Panc1 (cell line): ENCODE results near the gene PGS1. TPM values are rescaled to one million over a fixed set of nuclear protein-coding genes. Genes with fewer than 3 reads are reported as not detected.

Source experiments
- ATAC-seq: fragments of 200-7000 bp; cut with Tn5 transposase; 2 replicates; pipeline ENCODE4 v1.9.1; 2020; ENCODE audit warnings: mild to moderate bottlenecking, moderate library complexity
- BruUV-seq: library from RNA; stranded (reverse); fragments of 400-500 nt; replicated peaks from 2 replicates; lab custom pipeline; 2021; lab: Mats Ljungman, UMichigan
- CTCF ChIA-PET: fragments of 300-600 bp; sonication (Branson Sonifier 250); formaldehyde crosslinking; loops from one replicate; lab custom pipeline; 2022; ENCODE audit warnings: antibody characterized with exemption; lab: Charles Lee
- POLR2A ChIA-PET: fragments of 300-600 bp; sonication (Branson Sonifier 250); formaldehyde crosslinking; loops from one replicate; lab custom pipeline; 2022; ENCODE audit warnings: antibody characterized with exemption; lab: Charles Lee
- DNase-seq: peaks from one replicate; pipeline ENCODE4 v3.0.0-alpha.2; 2010; ENCODE audit warnings: low read depth, low spot score
- H3K27ac ChIP-seq: 2 replicates; pipeline ENCODE4 v1.5.1; 2011; ENCODE audit warnings: mild to moderate bottlenecking, low read length, inconsistent platforms
- H3K27me3 ChIP-seq: fragments of 200-500 bp; sonication (Bioruptor generic); 2 replicates; pipeline ENCODE4 v1.6.0; 2014; ENCODE audit warnings: low read length, inconsistent platforms; ENCODE audit not compliant: control insufficient read depth, insufficient read depth
- H3K36me3 ChIP-seq: fragments of 200-500 bp; sonication (Bioruptor generic); 2 replicates; pipeline ENCODE4 v1.5.1; 2014; ENCODE audit warnings: inconsistent platforms, mild to moderate bottlenecking, low read length, moderate library complexity; ENCODE audit not compliant: control insufficient read depth, insufficient read depth
- H3K4me1 ChIP-seq: 2 replicates; pipeline ENCODE4 v1.5.1; 2011; ENCODE audit warnings: inconsistent platforms, mild to moderate bottlenecking, low read length, moderate library complexity; ENCODE audit not compliant: control insufficient read depth, insufficient read depth
- H3K4me3 ChIP-seq, 2 experiments: 2 replicates each; pipeline ENCODE4 v1.5.1; 2011 to 2012; ENCODE audit warnings: low read depth in 2 of 2, low read length in 2 of 2, mild to moderate bottlenecking in 2 of 2, inconsistent platforms in 1 of 2, moderate library complexity in 1 of 2
- H3K9me3 ChIP-seq: fragments of 200-500 bp; sonication (Bioruptor generic); 2 replicates; pipeline ENCODE4 v1.5.1; 2014; ENCODE audit warnings: low read depth, mild to moderate bottlenecking, inconsistent platforms, low read length, moderate library complexity; ENCODE audit not compliant: control insufficient read depth, insufficient read depth
- POLR2AphosphoS5 ChIP-seq: IDR thresholded peaks from 2 replicates; pipeline ENCODE4 v1.6.1; 2012; ENCODE audit warnings: mild to moderate bottlenecking, low read depth, low read length, moderate library complexity
- REST ChIP-seq, 2 experiments: IDR thresholded peaks; 2 replicates each; pipeline ENCODE4 v1.6.1; 2011 to 2012; ENCODE audit warnings: low read depth in 2 of 2, control low read depth in 1 of 2, low read length in 1 of 2, mild to moderate bottlenecking in 1 of 2, moderate library complexity in 1 of 2; ENCODE audit not compliant: insufficient read depth in 1 of 2
- SIN3A ChIP-seq: IDR thresholded peaks from 2 replicates; pipeline ENCODE4 v1.6.1; 2012; ENCODE audit warnings: low read depth, mild to moderate bottlenecking, low read length, moderate library complexity, borderline replicate concordance; ENCODE audit not compliant: insufficient read depth
- TCF7L2 ChIP-seq: IDR thresholded peaks from 2 replicates; pipeline ENCODE4 v1.6.1; 2011; ENCODE audit warnings: mild to moderate bottlenecking, low read depth, low read length, inconsistent platforms
- in situ Hi-C: cut with HindIII; loops from 2 replicates; pipeline ENCODE4 v1.10.0; 2016; ENCODE audit warnings: low sequenced_read_pairs, low pct_unique_long_range_greater_than_20kb
- intact Hi-C: fragments of 100-400 bp; cut with micrococcal nuclease; formaldehyde crosslinking; loops from one replicate; pipeline ENCODE4 v1.10.0; 2022; ENCODE audit not compliant: unreplicated experiment
- total RNA-seq: library from RNA; stranded (reverse); gene quantifications from one replicate; pipeline ENCODE4 v1.2.1, GENCODE V29; 2021; ENCODE audit not compliant: unreplicated experiment
- TF ChIP-seq, protein P1 (sequence below): fragments of 450-650 bp; IDR thresholded peaks from 2 replicates; pipeline ENCODE4 v1.5.1; 2017; ENCODE audit warnings: mild to moderate bottlenecking

PGS1 gene
- total RNA-seq, 1 experiment from 2014 or later, result 47.5 TPM

GRCh38 chr17:78442648-78443218 lies 64.3 kb downstream of the PGS1 start:
- intact Hi-C loops, result no loop called here
- Histone ChIP-seq H3K4me3 (no peak overlapping the region), H3K4me1 (no peaks in the 10 kb centered on the region), H3K36me3 (no peaks in the 10 kb centered on the region), H3K9me3 (no peaks in the 10 kb centered on the region), H3K27me3 (no peaks in the 10 kb centered on the region), H3K27ac (no peak overlapping the region)
- BruUV-seq, result no TSS peak
- TF ChIP-seq, protein P1, sequence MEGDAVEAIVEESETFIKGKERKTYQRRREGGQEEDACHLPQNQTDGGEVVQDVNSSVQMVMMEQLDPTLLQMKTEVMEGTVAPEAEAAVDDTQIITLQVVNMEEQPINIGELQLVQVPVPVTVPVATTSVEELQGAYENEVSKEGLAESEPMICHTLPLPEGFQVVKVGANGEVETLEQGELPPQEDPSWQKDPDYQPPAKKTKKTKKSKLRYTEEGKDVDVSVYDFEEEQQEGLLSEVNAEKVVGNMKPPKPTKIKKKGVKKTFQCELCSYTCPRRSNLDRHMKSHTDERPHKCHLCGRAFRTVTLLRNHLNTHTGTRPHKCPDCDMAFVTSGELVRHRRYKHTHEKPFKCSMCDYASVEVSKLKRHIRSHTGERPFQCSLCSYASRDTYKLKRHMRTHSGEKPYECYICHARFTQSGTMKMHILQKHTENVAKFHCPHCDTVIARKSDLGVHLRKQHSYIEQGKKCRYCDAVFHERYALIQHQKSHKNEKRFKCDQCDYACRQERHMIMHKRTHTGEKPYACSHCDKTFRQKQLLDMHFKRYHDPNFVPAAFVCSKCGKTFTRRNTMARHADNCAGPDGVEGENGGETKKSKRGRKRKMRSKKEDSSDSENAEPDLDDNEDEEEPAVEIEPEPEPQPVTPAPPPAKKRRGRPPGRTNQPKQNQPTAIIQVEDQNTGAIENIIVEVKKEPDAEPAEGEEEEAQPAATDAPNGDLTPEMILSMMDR, result no peak
- TF ChIP-seq POLR2AphosphoS5 (no peak), SIN3A (no peak), TCF7L2 (no peak)
- in situ Hi-C loops, result no loop called here
- ChIA-PET POLR2A (no interaction called here), CTCF (no interaction called here)
- no peak for DNase-seq
- no peak for ATAC-seq

- H3K4me1 ChIP-seq, result no peaks in the 10 kb centered on the region
- no peak overlapping the region for H3K27ac ChIP-seq
- intact Hi-C loops, result no loop called here
- H3K36me3 ChIP-seq, result no peaks in the 10 kb centered on the region
- H3K27me3 ChIP-seq, result no peaks in the 10 kb centered on the region
- no peaks in the 10 kb centered on the region for H3K9me3 ChIP-seq
- ChIA-PET CTCF (interaction anchor here (1.2 kb wide), 1 partner anchor 9 kb away, joined by 7 read pairs; no protein-coding TSS in a partner anchor), POLR2A (no interaction called here)
- ATAC-seq (no peak), DNase-seq (no peak)
- in situ Hi-C loops, result no loop called here
- no peak overlapping the region for H3K4me3 ChIP-seq
- no peak for TF ChIP-seq SIN3A
- no peak for TF ChIP-seq POLR2AphosphoS5
- TF ChIP-seq, protein P1, result no peak
- no peak for TF ChIP-seq TCF7L2
- TF ChIP-seq REST (IDR thresholded peaks at IDR 0.05; ENCODE audit: insufficient read depth in 1 of 2, low read depth in 2 of 2, low read length in 1 of 2), result no peak
- no TSS peak for BruUV-seq
Observed at GRCh38 chr17:78444392-78444791, 65.9 kb downstream of the PGS1 start.
